GM13976 (cell line): Measurements from ENCODE around the gene SQSTM1.
"Not testable (repeated sequence)": the region's sequence is repeated elsewhere in the genome, so short reads cannot be mapped to it uniquely, and the experiment has no call there.

Experiments used
- DNase-seq: peaks from one replicate; pipeline ENCODE4 v3.0.0; 2012; ENCODE audit warnings: low spot score
- in situ Hi-C: fragments of 300-500 bp; cut with MboI; formaldehyde crosslinking; loops from one replicate; pipeline ENCODE4 v1.12.0; 2022; ENCODE audit warnings: low sequenced_read_pairs, mixed read lengths, inconsistent platforms; ENCODE audit not compliant: unreplicated experiment
- TF ChIP-seq, protein P1 (sequence below): IDR thresholded peaks from 2 replicates; pipeline ENCODE4 v1.5.1; 2012; ENCODE audit warnings: borderline replicate concordance, mild to moderate bottlenecking; ENCODE audit not compliant: insufficient read depth; ENCODE audit errors: extremely low read depth, missing control alignments, control extremely low read depth

SQSTM1 gene

DNA sequence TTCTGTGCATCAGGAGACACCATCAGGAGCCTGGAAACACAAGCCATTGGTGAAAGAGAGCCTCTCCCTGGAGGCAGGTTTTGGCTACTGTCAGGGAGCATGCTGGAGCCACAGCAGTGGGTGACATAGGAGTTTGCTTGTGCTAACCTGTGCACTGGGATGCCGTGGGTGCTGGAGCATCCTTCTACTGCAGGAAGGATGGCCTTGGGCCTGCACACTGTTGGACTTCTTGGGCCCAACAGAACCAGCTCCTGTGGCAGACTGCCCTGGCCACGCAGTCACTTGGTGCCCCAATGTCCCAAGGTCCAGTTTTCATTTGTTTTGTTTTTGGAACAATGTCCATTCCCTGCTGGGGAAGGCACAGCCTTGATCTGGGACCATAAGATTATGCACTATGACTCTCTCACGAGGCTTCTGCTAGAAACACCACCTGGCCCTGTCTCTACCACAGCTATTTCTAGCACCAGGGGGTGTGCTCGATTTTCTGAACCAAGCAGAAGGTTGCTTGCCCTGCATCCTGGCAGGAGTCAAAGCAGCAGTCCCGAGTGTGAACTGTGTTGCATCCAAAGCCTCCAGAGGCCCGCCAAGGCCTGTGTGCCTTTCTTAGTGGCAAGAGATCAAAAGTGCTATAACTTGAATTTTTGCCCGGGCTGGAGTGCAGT lies 32.4 kb upstream of the SQSTM1 start:
- in situ Hi-C loops, result no loop called here
- DNase-seq, result no peak
- TF ChIP-seq, protein P1, sequence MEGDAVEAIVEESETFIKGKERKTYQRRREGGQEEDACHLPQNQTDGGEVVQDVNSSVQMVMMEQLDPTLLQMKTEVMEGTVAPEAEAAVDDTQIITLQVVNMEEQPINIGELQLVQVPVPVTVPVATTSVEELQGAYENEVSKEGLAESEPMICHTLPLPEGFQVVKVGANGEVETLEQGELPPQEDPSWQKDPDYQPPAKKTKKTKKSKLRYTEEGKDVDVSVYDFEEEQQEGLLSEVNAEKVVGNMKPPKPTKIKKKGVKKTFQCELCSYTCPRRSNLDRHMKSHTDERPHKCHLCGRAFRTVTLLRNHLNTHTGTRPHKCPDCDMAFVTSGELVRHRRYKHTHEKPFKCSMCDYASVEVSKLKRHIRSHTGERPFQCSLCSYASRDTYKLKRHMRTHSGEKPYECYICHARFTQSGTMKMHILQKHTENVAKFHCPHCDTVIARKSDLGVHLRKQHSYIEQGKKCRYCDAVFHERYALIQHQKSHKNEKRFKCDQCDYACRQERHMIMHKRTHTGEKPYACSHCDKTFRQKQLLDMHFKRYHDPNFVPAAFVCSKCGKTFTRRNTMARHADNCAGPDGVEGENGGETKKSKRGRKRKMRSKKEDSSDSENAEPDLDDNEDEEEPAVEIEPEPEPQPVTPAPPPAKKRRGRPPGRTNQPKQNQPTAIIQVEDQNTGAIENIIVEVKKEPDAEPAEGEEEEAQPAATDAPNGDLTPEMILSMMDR, result no peak

DNA sequence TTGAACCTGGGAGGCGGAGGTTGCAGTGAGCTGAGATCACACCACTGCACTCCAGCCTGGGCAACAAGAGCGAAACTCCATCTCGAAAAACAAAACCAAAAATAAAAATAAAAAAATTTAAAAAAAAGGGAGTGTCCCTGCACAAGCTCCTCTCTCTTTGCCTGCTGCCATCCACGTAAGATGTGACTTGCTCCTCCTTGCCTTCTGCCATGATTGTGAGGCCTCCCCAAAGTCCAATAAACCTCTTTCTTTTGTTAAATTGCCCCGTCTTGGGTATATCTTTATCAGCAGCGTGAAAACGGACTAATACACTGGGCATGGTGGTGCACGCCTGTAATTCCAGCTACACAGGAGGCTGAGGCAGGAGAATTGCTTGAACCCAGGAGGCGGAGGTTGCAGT lies 31.4 kb upstream of the SQSTM1 start:
- in situ Hi-C loops, DNase-seq: not testable (repeated sequence)

DNA sequence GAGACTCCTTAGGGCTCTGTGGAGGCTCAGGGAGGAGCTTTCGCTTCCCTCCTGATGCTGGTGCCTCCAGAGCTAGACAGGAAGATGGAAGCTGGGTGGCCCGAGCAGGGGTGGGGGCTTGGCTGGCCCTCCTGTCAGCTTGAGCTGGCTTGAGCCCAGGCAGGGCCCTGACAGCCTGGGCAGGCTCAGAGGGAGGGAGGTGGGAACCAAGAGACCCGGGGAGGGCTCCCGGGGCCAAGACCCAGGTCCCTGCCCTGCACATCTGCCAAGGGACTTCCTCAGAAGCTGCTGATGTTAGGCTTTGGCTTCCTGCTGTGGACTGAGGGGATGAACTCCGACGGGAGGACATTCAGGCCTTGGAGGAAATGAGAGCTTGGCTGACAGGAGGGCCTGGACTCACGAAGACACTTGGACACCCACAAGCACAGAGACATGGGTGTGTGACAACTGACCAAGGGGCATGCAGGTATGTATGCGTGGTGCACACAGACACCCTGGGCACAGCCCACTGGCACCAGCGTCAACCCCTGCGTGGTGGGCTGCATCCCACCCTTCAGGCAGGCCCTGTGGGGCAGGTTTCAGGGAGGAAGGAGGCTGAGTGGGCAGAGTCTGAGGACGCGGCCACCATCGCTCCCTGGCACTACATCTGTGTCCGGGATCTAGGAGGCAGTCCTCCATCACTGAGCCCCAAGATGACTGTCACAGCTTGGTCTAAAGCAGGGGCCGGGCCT lies 28.7 kb upstream of the SQSTM1 start:
- DNase-seq, result no peak
- TF ChIP-seq, protein P1, result no peak
- in situ Hi-C loops, result no loop called here

DNA sequence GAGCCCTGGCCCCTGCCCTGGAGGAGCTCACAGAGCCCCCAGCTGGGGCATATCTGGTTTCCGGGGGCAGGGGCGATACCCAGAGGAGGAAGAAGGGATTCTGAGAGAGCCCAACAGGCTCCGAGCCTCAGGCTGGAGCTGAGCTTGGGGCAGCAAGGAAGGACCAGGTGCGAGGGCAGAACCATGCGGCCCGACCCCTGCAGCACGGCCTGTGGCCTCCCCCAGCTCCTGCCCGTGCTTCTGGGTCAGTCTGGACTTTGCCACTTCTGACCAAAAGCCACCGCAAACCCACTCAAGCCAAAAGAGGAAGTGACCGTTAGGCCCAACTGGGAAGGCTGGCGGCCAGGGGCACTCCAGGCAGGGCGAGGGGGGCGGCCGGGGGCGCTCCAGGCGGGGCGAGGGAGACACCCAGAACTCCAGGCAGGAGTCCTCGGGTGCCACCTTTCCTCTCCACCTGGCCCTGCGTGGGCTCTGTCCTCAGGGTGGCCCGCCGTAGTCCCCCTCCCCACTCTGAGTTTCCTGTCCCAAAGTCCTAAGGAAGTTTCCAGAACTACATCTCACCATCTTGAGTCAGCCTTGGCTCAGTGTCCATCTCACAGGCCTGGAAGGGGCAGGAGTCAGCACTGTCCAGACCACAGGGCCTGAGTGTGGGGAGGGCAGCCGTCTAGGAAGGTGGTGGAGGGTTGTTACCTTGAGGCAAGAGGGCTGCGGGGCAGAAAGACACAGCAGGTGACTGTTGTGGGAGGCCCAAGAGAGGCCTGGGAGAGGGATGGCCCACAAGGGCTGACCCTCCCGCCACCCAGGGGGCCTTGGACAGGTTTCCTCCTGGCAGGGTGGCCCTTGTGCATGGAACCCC lies 27.9 kb upstream of the SQSTM1 start:
- peak; percentile 31 for DNase-seq
- in situ Hi-C loops, result no loop called here
- TF ChIP-seq, protein P1, result no peak

DNA sequence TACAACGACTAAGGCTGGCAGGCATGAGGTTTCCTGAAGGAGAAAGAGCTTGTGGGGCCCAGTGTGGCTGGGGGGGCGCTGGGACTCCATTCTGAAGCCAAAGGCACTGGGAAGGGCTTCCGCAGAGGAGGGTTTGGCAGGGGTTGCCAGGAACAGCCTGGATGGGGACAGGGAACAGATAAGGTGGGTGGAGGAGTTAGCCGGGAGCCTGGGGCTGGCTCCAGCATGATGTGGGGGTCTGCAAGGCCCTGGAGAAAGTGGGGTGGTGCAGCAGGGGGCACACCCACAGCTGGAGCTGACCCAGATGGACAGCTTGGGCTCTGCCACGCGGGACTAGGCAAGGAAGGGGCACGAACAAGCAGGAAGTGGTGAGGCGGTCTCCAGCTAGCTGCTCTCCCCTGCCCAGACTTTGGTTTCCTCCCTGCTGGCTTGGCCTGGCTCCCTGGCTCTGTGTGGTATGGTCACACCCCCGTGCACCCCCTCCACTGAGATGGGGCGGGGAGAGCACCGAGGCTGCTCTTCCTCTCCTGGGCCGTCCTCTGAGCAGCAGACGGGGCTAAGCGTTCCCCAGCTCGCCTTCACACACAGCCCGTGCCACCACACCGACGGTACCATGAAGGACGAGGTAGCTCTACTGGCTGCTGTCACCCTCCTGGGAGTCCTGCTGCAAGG lies 27.1 kb upstream of the SQSTM1 start, which contains the start of gene LTC4S:
Gene LTC4S, plus strand, starts transcription at position 519 of the 672 bp plus-strand sequence. Its CDS starts 95 bp downstream, at position 614.
- in situ Hi-C loops, result no loop called here
- peak; percentile 38 for DNase-seq
- TF ChIP-seq, protein P1, result no peak

DNA sequence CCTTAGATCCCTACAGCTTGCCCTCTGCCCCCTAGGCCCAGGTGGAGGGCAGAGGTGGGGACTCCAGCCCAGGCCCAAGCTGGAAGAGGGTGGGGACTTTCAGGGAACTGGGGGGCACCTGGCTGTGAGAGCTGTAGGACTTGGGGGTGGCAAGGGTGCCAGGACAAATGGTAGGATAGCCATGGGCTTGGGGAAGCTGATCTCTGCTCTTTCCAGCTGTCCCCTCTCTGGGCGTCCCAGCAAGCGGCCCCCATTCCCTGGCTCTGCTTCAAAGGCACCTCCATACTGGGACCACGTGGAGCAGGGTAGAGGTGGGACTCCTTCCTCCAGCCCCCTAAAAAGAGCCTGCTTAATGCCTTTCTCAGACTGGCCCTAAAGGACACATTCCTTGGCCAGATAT lies 26.5 kb upstream of the SQSTM1 start:
- no peak for DNase-seq
- in situ Hi-C loops, result no loop called here
- TF ChIP-seq, protein P1, result no peak
